ENCODE measurements around the gene GNAT1.

Gene GNAT1

DNA sequence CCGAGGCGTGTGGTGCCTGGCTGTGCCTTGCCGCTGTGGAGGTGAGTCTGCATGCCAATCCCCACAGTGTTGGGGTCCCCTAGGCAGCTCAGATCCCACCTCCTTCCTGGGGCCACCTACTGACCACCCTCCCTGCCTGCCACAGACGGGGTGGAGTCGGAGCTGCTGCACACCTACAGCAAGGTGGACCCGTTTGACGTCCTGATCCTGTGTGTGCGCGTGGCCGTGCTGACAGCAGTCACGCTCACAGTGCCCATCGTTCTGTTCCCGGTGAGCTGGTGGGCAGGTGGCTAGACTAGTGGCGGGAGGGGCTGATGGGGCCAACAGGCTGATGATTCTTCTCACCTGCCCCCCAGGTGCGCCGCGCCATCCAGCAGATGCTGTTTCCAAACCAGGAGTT lies 27.0 kb downstream of the GNAT1 start:
- TF ChIP-seq, protein P1, sequence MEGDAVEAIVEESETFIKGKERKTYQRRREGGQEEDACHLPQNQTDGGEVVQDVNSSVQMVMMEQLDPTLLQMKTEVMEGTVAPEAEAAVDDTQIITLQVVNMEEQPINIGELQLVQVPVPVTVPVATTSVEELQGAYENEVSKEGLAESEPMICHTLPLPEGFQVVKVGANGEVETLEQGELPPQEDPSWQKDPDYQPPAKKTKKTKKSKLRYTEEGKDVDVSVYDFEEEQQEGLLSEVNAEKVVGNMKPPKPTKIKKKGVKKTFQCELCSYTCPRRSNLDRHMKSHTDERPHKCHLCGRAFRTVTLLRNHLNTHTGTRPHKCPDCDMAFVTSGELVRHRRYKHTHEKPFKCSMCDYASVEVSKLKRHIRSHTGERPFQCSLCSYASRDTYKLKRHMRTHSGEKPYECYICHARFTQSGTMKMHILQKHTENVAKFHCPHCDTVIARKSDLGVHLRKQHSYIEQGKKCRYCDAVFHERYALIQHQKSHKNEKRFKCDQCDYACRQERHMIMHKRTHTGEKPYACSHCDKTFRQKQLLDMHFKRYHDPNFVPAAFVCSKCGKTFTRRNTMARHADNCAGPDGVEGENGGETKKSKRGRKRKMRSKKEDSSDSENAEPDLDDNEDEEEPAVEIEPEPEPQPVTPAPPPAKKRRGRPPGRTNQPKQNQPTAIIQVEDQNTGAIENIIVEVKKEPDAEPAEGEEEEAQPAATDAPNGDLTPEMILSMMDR (IDR thresholded peaks at IDR 0.05; ENCODE audit: low read depth, low read length): no peak
- no peak for DNase-seq (ENCODE audit: low read depth in 2 of 2)
- H3K4me3 ChIP-seq (replicated peaks in 1 of 2; ENCODE audit: low read depth in 2 of 2, low read length in 2 of 2): no peak overlapping the region

DNA sequence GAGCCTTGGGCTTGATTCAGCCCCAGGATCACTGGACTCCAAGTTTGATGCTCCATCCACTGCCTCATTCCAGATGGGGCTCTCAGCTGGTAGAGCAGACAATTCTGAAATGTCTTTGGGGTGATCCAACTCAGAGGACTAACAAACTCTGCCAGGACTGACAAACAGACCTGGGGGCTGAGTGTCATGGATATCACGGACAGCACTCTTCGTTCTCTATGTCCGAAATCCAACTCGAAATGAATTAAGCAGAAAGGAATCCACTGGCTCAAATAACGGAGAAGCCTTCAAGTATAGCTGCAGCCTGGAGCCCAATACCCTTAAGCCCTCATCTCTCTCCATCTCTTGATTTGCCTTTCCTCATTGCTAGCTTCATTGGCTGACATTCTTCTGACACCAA lies 27.9 kb downstream of the GNAT1 start:
- TF ChIP-seq, protein P1 (IDR thresholded peaks at IDR 0.05; ENCODE audit: low read depth, low read length): no peak
- no peak for DNase-seq (ENCODE audit: low read depth in 2 of 2)
- no peak overlapping the region for H3K4me3 ChIP-seq (replicated peaks in 1 of 2; ENCODE audit: low read depth in 2 of 2, low read length in 2 of 2)

DNA sequence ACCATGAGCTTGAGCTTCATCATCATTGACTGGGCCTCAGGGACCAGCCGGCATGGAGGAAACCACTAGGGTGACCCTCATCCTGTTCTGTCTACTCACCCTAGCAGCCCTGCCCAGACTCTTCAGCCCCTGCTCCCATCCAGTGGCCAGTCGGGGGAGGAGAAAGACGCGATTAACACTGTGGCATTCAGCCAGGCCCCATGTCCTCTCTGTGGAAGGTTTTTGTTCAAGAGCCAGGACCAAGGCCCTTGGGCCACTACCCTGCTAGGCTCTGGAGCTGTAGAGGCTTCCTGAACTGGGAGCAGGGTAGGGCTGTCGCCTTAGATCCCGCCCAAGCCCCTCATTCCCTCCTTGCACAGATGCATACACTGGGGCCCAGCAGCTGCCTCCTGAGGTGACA lies 28.7 kb downstream of the GNAT1 start:
- TF ChIP-seq, protein P1 (IDR thresholded peaks at IDR 0.05; ENCODE audit: low read depth, low read length): no peak
- no peak overlapping the region for H3K4me3 ChIP-seq (replicated peaks in 1 of 2; ENCODE audit: low read depth in 2 of 2, low read length in 2 of 2)
- no peak for DNase-seq (ENCODE audit: low read depth in 2 of 2)

DNA sequence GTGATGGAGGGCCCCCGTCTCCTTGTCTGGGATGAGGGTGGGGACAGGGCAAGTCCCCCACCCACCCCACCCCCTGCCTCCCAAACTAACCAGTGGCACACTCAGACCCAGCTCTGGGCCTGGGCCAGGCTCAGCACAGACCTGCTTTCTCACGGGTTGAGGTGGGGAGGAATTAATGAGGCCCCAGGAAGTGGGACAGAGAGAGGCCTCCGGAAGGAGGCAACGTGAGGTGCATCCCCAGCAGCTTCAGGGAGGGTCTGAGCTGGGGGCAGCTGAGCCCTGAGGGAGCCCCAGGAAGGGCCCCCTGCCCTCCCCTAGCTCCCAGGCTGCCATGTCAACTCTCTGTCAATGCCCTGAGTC lies 29.6 kb downstream of the GNAT1 start:
- DNase-seq (ENCODE audit: low read depth in 2 of 2): no peak
- TF ChIP-seq, protein P1 (IDR thresholded peaks at IDR 0.05; ENCODE audit: low read depth, low read length): no peak
- no peak overlapping the region for H3K4me3 ChIP-seq (replicated peaks in 1 of 2; ENCODE audit: low read depth in 2 of 2, low read length in 2 of 2)

DNA sequence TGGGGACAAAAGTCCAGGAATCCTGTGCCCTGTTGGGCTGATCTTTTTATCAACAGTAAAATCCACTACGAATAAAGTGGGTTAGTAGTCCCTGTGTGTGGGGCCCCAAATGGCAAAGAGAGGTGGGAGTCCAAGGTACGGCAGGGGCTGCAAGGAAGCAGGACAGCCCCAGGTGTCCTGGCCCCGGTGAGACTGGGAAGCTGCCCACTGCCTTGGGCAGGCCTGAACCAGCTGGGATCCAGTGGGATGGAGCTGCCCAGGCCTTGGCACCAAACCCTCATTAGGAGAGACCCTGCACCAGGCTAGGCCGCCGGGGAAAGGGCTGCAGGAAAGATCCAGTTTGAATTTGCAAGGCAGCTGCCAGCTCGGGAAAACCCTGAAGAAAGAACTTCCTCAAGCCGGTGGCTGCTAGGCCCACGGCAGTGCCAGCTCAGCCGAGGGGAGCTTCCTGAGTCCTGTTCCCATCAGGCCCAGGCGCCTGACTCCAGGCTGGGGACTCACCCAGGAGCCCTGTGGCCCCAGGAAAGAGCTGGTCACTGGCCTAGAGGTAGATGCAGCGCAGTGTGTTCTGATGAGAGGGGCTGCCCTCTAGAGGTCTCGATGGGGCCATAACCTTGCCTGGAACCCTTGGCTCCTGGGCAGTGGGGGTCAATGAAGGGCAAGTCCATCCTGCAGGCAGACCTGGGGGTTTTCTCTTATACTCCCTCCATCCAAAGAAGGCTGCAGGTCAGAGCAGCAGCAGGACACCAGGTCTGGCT lies 30.2 kb downstream of the GNAT1 start:
- TF ChIP-seq, protein P1 (IDR thresholded peaks at IDR 0.05; ENCODE audit: low read depth, low read length): no peak
- H3K4me3 ChIP-seq (replicated peaks in 1 of 2; ENCODE audit: low read depth in 2 of 2, low read length in 2 of 2): no peak overlapping the region
- no peak for DNase-seq (ENCODE audit: low read depth in 2 of 2)

DNA sequence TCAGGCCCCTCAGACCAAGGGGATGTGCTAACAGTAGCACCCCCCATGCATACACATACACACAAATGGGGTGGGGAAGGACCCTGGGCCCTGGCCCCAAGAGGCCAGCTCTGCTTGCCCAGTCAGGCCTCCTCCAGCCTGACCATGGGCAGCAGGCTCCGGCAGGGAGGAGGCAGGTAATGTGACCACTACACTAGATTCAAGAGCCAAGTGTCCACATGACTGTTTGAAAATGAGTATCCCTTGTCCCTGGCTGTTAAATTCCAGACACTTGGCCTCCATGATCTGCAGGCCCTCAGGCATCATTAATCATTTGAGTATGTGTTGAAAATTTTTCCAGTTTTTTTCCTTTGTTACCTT lies 30.7 kb downstream of the GNAT1 start:
- TF ChIP-seq, protein P1 (IDR thresholded peaks at IDR 0.05; ENCODE audit: low read depth, low read length): no peak
- DNase-seq (ENCODE audit: low read depth in 2 of 2): no peak
- H3K4me3 ChIP-seq (replicated peaks in 1 of 2; ENCODE audit: low read depth in 2 of 2, low read length in 2 of 2): no peak overlapping the region

DNA sequence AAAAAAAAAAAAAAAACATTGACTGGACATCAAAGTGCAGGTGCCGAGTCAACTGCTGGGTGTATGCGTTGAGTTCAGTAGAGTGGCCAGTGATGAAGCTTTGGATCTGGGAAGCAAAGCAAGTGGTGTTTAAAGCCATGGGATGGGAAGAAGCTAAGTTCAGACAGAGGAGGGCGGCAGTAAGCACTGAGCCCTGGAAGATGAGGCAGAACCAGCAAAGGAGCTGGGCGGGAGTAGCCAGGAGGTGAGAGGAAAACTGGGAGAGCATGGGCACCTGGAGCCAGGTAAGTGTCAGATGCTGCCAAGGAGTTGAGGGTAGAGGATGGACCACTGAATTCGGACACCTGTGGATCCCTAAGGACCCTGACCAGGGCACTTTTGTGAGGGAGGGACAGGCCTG lies 33.2 kb downstream of the GNAT1 start:
- DNase-seq (ENCODE audit: low read depth in 2 of 2): no peak
- TF ChIP-seq, protein P1 (IDR thresholded peaks at IDR 0.05; ENCODE audit: low read depth, low read length): no peak
- H3K4me3 ChIP-seq (replicated peaks in 1 of 2; ENCODE audit: low read depth in 2 of 2, low read length in 2 of 2): no peak overlapping the region

Measured in cardiac fibroblast (primary cell).